ENCODE results near the gene SYNPO2.

The SYNPO2 gene

GRCh38 chr4:119011607-119011988, 122.9 kb downstream of the SYNPO2 start:
- Histone ChIP-seq H3F3A (ENCODE audit: insufficient read depth) (no peaks in the 10 kb centered on the region), H4K20me1 (ENCODE audit: low read depth, low read length) (no peaks in the 10 kb centered on the region), H3K9ac (ENCODE audit: low read length) (no peak overlapping the region), H3K27ac (ENCODE audit: low read depth, low read length) (no peak overlapping the region), H2AFZ (ENCODE audit: low read depth, low read length, severe bottlenecking) (no peak overlapping the region), H3K4me2 (ENCODE audit: low read depth, low read length, poor library complexity, severe bottlenecking) (no peak overlapping the region), H3K79me2 (ENCODE audit: insufficient read depth, low read length) (no peaks in the 10 kb centered on the region), H3K9me2 (replicated peaks; ENCODE audit: insufficient read depth, low read length) (no peaks in the 10 kb centered on the region), H3K9me3 (ENCODE audit: insufficient read depth, low read length) (no peaks in the 10 kb centered on the region), H3K36me3 (ENCODE audit: low read length) (no peaks in the 10 kb centered on the region), H3K4me3 (ENCODE audit: insufficient read depth, low read length, poor library complexity, severe bottlenecking) (no peak overlapping the region), H3K27me3 (ENCODE audit: low read length) (no peaks in the 10 kb centered on the region)
- TF ChIP-seq EZH2phosphoT487 (conservative IDR thresholded peaks at IDR 0.05; ENCODE audit: low read length) (no peak), CTCF (IDR thresholded peaks at IDR 0.05; ENCODE audit: insufficient read depth, low read length, poor library complexity, severe bottlenecking) (no peak)

GRCh38 chr4:119014658-119015057, 126.0 kb downstream of the SYNPO2 start:
- Histone ChIP-seq H3K9me3 (ENCODE audit: insufficient read depth, low read length) (no peaks in the 10 kb centered on the region), H3K9me2 (replicated peaks; ENCODE audit: insufficient read depth, low read length) (no peaks in the 10 kb centered on the region), H3K27ac (ENCODE audit: low read depth, low read length) (no peak overlapping the region), H3K9ac (ENCODE audit: low read length) (no peak overlapping the region), H3F3A (ENCODE audit: insufficient read depth) (no peaks in the 10 kb centered on the region), H3K79me2 (ENCODE audit: insufficient read depth, low read length) (no peaks in the 10 kb centered on the region), H3K4me2 (ENCODE audit: low read depth, low read length, poor library complexity, severe bottlenecking) (no peak overlapping the region), H3K4me3 (ENCODE audit: insufficient read depth, low read length, poor library complexity, severe bottlenecking) (no peak overlapping the region), H2AFZ (ENCODE audit: low read depth, low read length, severe bottlenecking) (no peak overlapping the region), H4K20me1 (ENCODE audit: low read depth, low read length) (no peaks in the 10 kb centered on the region), H3K27me3 (ENCODE audit: low read length) (no peaks in the 10 kb centered on the region), H3K36me3 (ENCODE audit: low read length) (no peaks in the 10 kb centered on the region)
- TF ChIP-seq CTCF (IDR thresholded peaks at IDR 0.05; ENCODE audit: insufficient read depth, low read length, poor library complexity, severe bottlenecking) (no peak), EZH2phosphoT487 (conservative IDR thresholded peaks at IDR 0.05; ENCODE audit: low read length) (no peak)

- H3K9ac ChIP-seq (ENCODE audit: low read length): no peak overlapping the region
- H3K4me2 ChIP-seq (ENCODE audit: low read depth, low read length, poor library complexity, severe bottlenecking): no peak overlapping the region
- no peak for TF ChIP-seq EZH2phosphoT487 (conservative IDR thresholded peaks at IDR 0.05; ENCODE audit: low read length)
- TF ChIP-seq CTCF (IDR thresholded peaks at IDR 0.05; ENCODE audit: insufficient read depth, low read length, poor library complexity, severe bottlenecking): no peak
- H3K4me3 ChIP-seq (ENCODE audit: insufficient read depth, low read length, poor library complexity, severe bottlenecking): no peak overlapping the region
- H3F3A ChIP-seq (ENCODE audit: insufficient read depth): no peaks in the 10 kb centered on the region
- H4K20me1 ChIP-seq (ENCODE audit: low read depth, low read length): no peaks in the 10 kb centered on the region
- no peaks in the 10 kb centered on the region for H3K9me2 ChIP-seq (replicated peaks; ENCODE audit: insufficient read depth, low read length)
- no peaks in the 10 kb centered on the region for H3K36me3 ChIP-seq (ENCODE audit: low read length)
- no peaks in the 10 kb centered on the region for H3K9me3 ChIP-seq (ENCODE audit: insufficient read depth, low read length)
- no peaks in the 10 kb centered on the region for H3K27me3 ChIP-seq (ENCODE audit: low read length)
- no peaks in the 10 kb centered on the region for H3K79me2 ChIP-seq (ENCODE audit: insufficient read depth, low read length)
- no peak overlapping the region for H2AFZ ChIP-seq (ENCODE audit: low read depth, low read length, severe bottlenecking)
- no peak overlapping the region for H3K27ac ChIP-seq (ENCODE audit: low read depth, low read length)
Observed at GRCh38 chr4:119016636-119017035, 128.0 kb downstream of the SYNPO2 start.

- no peaks in the 10 kb centered on the region for H3F3A ChIP-seq (ENCODE audit: insufficient read depth)
- no peak overlapping the region for H3K27ac ChIP-seq (ENCODE audit: low read depth, low read length)
- H3K9ac ChIP-seq (ENCODE audit: low read length): no peak overlapping the region
- H3K9me3 ChIP-seq (ENCODE audit: insufficient read depth, low read length): no peaks in the 10 kb centered on the region
- no peaks in the 10 kb centered on the region for H3K79me2 ChIP-seq (ENCODE audit: insufficient read depth, low read length)
- no peak overlapping the region for H3K4me2 ChIP-seq (ENCODE audit: low read depth, low read length, poor library complexity, severe bottlenecking)
- no peaks in the 10 kb centered on the region for H4K20me1 ChIP-seq (ENCODE audit: low read depth, low read length)
- no peak overlapping the region for H3K4me3 ChIP-seq (ENCODE audit: insufficient read depth, low read length, poor library complexity, severe bottlenecking)
- H2AFZ ChIP-seq (ENCODE audit: low read depth, low read length, severe bottlenecking): no peak overlapping the region
- TF ChIP-seq EZH2phosphoT487 (conservative IDR thresholded peaks at IDR 0.05; ENCODE audit: low read length) (no peak), CTCF (IDR thresholded peaks at IDR 0.05; ENCODE audit: insufficient read depth, low read length, poor library complexity, severe bottlenecking) (no peak)
- H3K9me2 ChIP-seq (replicated peaks; ENCODE audit: insufficient read depth, low read length): no peaks in the 10 kb centered on the region
- no peaks in the 10 kb centered on the region for H3K36me3 ChIP-seq (ENCODE audit: low read length)
- H3K27me3 ChIP-seq (ENCODE audit: low read length): no peaks in the 10 kb centered on the region
Observed at GRCh38 chr4:119017636-119018035, 129.0 kb downstream of the SYNPO2 start.
